Colon (tissue), 2 donors: ENCODE data around the gene TESK1.
"Not testable (repeated sequence)": the region's sequence is repeated elsewhere in the genome, so short reads cannot be mapped to it uniquely, and the experiment has no call there.

Source experiments
- FAIRE-seq: peaks from 2 replicates; lab custom pipeline; 2012; peaks lifted over from hg19 to GRCh38; lab: Jason Lieb, UNC
- donor health status: control.
- donor health status: control.

TESK1 gene

DNA sequence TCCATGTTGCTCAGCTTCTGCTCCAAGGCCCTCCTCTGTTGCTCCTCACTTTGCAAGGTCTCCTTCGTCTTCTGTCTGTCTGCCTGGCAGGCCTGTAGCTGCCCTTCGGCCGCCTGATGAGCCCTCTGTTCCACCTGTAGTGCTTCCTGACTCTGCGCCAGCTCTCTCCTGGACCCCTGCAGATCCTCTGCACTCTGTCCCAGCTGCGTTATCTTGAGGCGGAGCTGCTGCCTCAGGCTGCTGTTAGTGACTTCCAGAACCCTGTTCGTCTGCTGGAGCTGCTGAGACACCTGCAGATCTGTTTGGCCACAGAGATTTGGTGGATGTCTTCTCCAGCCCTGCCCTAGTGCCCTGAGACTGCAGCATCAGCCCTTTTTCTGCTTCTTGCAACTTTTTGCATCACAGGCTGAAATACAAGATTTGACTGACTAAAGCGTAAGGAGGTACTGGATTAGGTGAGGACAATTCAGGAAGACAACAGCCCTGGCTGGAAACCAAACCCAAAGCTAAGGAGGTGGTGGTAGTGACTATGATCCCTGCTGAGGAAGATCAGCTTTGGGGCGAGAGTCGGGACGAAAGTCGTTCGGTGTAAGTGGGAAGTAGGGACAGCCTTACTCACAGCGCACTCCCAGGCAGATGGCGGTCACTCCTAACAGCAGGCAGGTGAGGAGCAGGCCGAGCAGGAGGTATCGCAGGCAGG lies 11.1 kb downstream of the TESK1 start:
- no peak for FAIRE-seq

DNA sequence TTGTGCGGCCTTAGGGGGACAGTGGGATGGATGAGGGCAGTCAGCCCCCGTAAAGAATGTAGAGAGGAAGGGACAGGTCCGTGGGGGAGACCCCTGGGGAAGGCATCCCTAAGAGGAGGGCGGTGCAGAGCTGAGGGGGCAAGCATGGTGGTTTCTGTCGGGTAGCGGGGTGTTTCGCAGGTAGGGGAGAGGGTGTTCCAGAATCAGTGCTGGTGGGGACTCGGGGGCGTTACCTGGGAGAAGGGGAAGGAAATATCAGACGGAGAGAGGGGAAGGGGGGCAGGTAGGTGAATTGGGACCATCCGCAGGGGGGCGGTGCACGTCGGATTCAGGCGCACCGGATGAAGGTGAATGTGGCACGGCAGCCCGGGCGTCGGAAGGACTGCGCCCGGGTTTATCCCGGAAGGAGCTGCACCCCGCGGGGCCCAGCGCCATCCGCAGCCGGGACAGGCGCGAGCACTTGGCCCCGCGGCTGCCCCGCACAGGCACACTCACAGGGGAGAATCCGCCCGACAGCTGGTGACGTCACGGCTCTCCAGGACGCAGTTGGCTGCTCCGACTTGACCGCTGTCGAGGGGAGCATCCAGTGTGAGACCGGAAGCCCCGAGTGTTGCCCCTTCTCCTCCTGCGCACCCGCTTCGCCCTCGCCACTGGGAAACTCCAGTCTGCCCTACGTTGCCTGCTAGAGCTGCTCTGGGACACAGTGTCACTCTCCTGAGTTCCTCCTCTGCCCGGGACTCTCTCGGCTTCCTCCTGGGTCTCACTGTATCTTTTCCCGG lies 11.8 kb downstream of the TESK1 start:
- FAIRE-seq, result no peak

DNA sequence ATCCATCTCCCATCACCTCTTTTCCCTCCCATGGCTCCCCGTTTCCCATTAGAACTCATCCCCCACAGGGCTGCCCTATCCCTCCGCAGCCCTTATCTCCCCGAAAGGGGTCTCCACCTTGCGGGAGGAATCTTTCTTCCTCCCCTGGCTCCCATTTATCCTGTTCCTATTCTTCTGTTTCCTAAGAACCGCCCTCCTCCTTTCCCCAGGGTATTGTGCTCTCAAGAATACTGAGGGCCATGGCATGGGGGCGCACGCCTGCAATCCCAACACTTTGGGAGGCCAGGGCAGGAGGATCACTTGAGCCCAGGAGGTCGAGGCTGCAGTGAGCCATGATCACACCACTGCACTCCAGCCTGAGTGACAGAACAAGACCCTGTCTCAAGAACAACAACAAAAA lies 12.5 kb downstream of the TESK1 start:
- no peak for FAIRE-seq

DNA sequence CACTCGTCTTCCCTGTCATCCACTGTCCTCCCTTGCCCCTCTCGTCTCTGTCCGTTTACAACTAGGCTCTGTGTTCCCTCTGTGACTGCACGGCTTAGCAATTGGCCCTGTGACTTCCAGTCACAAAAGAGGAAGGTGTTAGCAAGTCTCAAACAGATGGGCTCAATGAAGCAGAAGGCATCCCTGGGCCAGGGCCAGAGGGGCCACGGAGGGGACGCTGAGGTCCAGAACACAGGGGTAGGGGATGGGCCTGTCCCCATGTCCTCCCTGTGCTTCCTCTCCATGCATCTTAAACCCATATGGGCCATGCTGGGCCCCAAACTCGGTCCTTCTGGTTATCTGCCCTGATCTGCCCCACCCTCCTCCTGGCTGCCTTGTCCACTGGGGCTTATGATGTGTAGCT lies 13.3 kb downstream of the TESK1 start, which contains the start of gene CD72:
TSS of gene CD72 (minus strand) at position 89 of the 403 bp plus-strand sequence. CDS start 110 bp downstream, outside the sequence.
- no peak for FAIRE-seq

DNA sequence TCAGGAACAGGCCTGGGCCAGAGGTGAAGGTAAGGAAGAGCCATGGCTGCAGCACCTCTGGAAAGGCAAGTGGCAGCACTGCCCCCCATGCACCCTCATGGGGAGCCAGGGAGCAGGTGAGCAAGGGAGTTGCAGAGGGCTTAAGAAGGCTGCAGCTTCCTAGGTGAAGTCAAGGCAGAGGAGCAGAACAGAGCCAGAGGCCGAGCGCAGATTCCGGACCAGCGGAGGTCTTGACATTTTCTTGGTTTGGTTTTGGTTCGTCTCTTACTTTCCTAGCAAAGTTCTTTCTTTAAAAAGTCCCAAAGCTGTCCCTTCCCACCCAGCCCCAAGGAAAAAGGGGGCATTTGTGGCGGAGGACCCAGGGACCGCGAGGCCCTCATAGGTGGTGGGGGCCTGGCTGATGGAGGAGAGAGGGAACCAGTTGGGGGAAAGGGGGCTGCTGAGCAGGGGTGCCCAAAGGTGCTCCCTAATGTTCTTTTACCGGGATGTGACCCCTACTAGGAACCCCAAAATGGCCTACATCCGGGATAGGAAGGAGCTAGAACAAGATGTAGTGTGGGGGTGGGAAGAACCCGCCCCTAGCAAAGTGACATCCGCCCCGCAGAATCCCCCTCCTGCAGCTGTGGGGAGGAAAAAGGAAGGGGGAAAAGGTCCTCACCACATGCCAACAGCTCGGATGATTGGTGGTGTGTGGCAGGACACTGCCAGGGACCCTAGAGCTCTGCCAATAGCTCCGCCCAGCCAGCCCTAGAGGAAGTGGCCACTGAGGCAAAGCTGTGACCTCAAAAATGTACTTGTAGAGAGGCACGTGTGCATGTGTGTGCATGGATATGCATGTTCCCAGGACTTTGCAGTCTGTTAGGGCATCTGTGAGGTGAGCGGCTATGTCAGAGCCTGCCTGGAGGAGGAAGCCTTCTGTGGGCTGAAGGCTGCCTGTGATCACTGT lies 14.1 kb downstream of the TESK1 start:
- FAIRE-seq, result no peak

DNA sequence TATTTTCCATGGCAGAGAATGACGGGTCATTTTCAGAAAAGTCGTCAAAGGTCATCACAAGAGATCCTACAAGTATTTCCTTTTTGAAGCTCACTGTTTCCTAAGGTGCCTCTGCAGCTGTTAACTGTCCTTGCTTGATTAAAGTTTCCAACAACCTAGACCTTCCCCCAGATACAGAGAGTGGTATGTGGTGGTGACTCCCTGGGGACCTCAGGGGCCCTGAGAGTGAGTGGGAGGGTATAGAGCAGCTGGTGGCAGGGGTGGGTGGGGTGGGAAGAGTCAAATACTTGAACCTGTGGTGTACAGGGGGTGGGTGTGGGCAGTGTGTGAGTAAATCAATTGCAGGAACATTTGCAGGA lies 14.7 kb downstream of the TESK1 start:
- no peak for FAIRE-seq

DNA sequence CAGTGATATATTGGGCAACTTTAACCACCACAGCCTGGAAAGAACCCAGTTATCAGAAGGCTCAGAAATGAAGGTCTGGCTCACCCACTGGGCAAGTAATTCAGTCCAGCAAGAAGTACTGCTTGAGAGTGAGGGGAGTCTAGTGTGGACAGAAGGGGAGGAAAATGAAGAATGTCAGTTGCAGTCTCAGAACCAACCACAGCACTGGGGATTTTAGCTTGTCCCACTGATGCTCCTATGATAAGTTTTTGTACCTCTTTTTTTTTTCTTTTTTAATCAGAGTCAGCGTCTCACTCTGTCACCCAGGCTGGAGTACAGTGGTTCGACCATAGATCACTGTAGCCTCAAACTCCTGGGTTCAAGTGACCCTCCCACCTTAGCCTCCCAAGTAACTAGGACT lies 22.5 kb downstream of the TESK1 start:
- no peak for FAIRE-seq

DNA sequence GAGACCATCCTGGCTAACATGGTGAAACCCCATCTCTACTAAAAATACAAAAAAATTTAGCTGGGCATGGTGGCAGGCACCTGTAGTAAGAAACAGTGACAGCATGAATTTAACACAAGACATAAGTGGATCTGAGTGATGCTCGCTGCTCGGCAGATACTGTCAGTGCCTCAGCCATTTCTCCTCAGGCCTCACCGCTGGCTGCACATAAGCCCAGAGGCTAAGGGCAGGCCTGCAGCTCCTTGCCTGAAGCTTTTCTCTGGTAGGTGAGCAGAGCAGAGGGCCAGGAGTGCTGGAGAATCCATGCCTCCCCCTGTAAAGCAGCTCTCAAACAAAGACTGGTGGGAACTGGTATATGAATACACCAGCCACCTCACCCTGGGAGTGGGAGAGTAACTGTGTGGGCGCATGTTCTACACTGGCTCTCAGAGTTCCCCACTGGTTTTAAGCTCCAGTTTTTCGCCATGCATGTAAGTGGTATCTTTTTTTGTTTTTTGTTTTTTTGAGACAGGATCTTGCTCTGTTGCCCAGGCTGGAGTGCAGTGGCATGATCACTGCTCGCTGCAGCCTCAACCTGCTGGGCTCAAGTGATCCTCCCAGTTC lies 23.4 kb downstream of the TESK1 start:
- no peak for FAIRE-seq

DNA sequence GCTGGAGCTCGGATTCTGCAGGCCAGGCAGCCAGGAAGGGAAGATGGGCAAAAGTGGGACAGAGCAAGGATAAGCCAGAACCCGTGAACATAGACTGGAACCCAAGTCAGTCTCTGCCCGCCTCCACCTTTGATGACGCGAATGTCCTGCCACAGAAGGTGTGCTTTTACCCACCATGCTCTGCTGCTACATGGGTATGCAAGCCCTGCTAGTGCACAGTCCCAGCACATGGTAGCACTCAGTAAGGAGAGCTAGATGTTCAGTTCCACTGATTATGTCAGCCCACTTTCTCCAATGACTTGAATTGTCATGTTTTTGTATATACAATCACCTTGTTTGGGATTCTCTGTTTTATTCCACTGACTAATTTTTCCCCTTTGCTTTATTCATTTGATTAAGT lies 24.5 kb downstream of the TESK1 start:
- no peak for FAIRE-seq

DNA sequence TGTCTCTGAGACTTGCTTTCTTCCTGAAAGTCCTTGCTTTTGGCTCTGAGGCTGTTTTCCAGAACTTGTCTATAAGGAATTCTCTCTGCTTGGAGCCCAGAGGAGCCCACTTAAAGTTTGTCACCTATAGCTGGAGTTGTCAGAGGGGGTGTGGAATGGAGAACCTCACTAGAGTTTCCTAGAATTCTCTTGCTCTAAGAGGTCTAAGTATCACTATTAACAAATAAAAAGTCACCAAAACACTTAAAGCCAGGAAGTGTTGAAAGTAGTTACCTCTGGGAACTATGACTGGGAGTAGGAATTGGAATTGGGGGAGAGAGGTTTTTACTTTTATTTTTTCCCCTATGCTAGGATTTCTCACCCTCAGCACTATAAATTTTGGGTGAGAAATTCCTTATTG lies 30.7 kb downstream of the TESK1 start:
- no peak for FAIRE-seq

DNA sequence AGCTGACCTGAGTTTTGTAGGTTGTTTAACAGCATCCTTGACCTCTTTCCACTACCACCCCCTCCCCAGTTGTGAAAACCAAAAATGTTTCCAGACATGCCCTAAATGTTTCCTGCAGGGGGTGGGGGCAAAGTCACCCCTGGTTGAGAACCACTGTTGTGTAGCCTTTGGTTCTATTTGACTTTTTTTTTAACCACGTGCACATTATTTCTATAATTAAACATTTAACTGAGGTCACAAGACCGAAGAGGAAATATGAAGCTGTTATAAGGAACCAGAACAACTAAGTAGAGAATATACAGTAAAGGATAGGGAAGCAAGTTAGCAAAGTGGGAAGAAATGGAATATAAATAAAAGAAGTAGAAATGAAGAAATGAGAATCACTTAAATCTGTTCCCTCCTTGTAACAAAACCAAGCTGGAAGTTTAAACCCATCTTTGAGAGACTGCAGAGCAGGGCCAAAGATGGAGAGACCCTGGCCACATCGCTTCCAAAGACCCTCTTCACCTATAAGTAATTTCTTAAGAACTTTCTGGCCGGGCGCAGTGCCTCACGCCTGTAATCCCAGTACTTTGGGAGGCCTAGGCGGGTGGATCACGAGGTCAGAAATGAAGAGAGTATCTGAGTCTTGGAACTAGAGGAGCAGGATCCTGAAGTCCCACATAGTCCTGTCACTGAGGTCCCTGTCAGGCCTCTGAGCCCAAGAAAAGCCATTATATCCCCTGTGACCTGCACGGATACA lies 31.2 kb downstream of the TESK1 start:
- FAIRE-seq, result no peak

DNA sequence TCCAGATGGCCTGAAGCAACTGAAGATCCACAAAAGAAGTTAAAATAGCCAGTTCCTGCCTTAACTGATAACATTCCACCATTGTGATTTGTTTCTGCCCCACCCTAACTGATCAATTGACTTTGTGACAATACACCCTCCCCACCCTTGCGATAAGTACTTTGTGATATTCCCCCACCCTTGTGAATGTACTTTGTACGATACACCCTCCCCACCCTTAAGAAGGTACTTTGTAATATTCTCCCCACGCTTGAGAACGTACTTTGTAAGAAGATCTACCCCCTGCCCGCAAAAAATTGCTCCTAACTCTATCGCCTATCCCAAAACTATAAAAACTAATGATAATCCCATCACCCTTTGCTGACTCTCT lies 31.8 kb downstream of the TESK1 start:
- not testable (repeated sequence) for FAIRE-seq

DNA sequence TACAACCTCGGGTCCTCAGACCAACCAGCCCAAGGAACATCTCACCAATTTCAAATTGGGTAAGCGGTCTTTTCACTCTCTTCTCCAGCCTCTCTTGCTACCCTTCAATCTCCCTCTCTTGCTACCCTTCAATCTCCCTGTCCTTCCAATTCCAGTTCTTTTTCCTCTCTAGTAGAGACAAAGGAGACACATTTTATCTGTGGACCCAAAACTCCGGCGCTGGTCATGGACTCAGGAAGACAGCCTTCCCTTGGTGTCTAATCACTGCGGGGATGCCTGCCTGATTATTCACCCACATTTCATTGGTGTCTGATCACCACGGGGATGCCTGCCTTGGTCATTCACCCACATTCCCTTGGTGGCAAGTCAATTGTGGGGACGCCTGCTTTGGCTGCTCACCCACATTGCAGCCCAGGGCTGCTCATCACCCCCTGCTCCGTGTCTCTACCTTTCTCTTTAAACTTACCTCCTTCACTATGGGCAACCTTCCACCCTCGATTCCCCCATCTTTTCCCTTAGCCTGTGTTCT lies 32.4 kb downstream of the TESK1 start:
- FAIRE-seq, result not testable (repeated sequence)

DNA sequence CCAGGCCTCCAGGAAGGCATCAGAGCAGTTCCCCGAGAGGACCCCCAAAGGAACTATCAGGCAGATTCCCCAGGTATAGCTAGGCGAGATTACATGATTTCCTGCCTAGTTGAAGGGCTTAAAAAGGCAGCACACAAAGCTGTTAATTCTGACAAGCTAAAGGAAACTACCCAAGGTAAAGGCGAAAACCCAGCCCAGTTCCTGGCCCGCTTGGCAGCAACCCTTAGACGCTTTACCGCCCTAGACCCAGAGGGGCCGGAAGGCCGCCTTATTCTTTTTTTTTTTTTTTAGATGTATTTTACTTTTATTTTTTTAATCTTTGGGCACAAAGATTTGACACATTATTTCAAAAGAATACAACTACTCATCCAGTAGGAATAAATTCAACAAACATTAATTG lies 33.7 kb downstream of the TESK1 start:
- FAIRE-seq, result not testable (repeated sequence)

DNA sequence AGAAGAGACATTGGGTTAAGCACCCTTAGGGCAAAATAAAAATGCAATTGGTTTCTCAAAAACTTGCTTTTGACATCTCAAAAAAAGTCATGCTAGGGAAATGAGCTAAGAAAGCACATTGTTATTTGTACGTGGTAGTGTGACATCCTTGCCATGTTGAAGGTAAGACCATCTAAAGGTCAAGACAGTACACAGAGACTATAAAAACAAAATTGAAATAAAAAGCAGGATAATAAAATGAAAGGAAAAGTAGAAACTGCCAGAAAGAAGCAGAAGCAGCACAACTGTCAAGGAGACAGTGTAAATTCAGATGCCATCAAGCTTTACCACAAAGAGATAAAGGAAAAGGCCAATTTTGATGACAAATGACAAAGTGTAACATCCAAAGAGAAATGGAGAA lies 34.2 kb downstream of the TESK1 start:
- not testable (repeated sequence) for FAIRE-seq

DNA sequence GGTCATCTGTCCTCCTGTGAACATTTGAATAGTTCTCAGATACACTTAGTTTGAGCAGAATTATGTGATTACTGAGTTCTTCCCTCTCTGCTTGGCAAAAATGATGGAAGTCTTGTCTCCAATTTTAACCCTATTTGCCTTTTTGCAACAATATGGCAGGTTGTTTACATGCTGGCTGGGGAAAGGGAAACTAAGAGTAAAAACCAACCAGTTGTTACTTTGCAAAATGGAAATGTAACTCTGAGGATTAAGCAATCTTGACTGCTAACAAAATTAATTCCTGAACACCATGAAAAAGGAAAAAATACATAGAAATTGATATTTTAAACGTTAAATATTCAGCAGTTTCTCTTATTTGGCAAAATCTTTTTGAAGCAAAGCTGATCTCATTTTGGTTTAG lies 34.6 kb downstream of the TESK1 start:
- no peak for FAIRE-seq

DNA sequence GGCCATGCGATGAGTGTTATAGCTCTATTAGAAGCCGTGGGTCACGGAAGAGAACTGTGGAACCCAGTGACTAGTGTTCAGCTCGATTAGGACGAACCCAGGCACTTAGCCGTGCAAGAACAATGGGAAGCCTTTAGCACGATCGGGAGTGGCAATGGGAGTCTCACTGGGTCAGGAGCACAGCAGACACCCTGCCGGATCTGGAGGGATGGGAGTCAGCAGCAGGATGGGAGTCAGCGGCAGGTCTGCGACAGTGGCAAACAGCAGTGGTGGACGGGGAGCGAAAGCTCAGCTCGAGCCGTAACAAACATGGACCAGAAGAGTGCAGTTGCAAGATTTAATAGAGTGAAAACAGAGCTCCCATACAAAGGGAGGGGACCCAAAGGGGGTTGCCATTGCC lies 35.4 kb downstream of the TESK1 start:
- not testable (repeated sequence) for FAIRE-seq

DNA sequence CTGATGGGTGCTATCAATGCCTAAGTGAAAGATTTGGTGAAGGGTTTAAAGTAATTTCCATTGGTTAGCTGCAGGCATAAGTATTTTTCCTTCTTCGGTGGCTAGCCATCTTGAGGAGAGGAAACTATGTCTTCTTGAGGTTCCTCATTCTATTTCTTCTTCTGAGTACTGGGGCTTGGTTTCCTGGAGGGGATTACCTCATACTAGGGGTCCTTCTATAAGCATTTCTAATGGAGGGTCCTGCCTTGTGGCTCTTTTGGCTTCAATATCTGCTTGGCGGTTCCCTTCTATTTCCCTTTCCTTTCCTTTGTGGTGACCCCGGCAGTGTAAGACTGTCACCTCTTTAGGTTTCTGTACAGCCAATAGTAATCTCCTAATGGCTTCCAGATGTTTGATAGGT lies 36.4 kb downstream of the TESK1 start:
- FAIRE-seq, result not testable (repeated sequence)

DNA sequence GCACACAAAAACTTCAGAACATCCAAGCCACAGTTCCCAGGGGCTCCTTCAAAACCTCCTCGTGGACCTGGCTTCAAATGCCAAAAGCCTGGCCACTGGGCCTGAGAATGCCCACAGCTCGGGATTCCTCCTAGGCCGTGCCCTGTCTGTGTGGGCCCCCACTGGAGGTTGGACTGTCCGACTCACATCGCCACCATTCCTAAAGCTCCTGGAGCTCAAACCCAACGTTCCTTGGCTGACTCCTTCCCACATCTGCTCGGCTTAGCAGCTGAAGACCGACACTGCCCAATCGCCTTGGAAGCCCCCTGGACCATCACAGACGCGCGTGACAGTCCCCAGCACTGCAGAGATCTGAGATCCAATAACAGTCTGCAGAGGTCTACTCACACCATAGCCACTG lies 38.0 kb downstream of the TESK1 start:
- FAIRE-seq, result no peak

DNA sequence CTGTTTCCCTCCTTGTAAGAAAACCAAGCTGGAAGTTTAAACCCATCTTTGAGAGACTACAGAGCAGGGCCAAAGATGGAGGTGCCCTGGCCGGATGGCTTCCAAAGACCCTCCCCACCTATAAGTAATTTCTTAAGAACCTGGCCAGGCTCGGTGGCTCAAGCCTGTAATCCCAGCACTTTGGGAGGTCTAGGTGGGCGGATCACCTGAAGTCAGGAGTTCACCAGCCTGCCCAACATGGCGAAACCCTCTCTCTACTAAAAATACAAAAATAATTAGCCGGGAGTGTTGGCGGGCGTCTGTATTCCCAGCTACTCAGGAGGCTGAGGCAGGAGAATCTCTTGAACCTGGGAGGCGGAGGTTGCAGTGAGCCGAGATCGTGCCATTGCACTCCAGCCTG lies 40.7 kb downstream of the TESK1 start:
- FAIRE-seq, result not testable (repeated sequence)

DNA sequence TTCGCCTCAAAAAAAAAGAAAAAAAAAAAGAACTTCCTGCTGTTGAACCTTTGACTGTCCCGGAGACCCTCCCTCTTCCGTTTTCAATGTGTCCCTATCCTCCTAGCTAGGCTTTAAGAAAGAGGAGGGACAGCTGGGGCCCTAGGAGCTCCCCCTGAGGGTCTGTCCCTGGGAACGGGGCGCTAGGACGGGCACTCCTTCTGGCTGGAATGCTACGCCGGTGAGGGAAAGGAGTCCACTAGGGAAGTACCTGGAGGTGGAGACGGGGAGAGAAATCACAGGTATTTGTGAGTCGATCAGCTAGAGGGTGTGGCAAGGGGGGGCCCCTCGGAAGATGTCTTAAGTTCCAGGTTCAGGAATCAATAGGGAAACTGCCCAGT lies 41.1 kb downstream of the TESK1 start:
- FAIRE-seq, result no peak
